SK-N-SH (cell line): ENCODE data around the gene GRIK1. TPM values are rescaled to one million over a fixed set of nuclear protein-coding genes. Genes with fewer than 3 reads are reported as not detected.

ENCODE experiments used
- CTCF ChIA-PET: fragments of 300-600, 350-600 bp; formaldehyde crosslinking; extraction: SDS; loops from one replicate; lab custom pipeline; 2021; lab: Yijun Ruan, JAX
- POLR2A ChIA-PET: fragments of 350-600 bp; sonication (Branson Sonifier 250); formaldehyde crosslinking; extraction: SDS; loops from one replicate; lab custom pipeline; 2020; ENCODE audit warnings: antibody characterized with exemption, inconsistent platforms; lab: Yijun Ruan, JAX
- DNase-seq: peaks from one replicate; pipeline ENCODE4 v3.0.0; 2012
- H2AFZ ChIP-seq: fragments of 200-600 bp; sonication (generic); 2 replicates; pipeline ENCODE4 v1.8.1; 2016; ENCODE audit warnings: antibody characterized with exemption, mild to moderate bottlenecking, low read depth
- H3F3A ChIP-seq: fragments of 200-600 bp; sonication (generic); replicated peaks from 2 replicates; pipeline ENCODE3; 2016; ENCODE audit warnings: antibody characterized with exemption, mild to moderate bottlenecking; ENCODE audit not compliant: insufficient read depth
- H3K27ac ChIP-seq, 2 experiments: fragments of 200-500 bp in 1 of 2; fragments of 200-600 bp in 1 of 2; sonication (Bioruptor generic) in 1 of 2; sonication (generic), shearing (Covaris generic) in 1 of 2; 2 replicates each; pipeline versions ENCODE4 v1.5.1 to v1.6.1; 2014 to 2016; ENCODE audit warnings: low read depth in 2 of 2, inconsistent platforms in 1 of 2, low read length in 1 of 2, mild to moderate bottlenecking in 1 of 2, mixed read lengths in 1 of 2
- H3K27me3 ChIP-seq: fragments of 200-600 bp; sonication (generic), shearing (Covaris generic); 2 replicates; pipeline ENCODE4 v1.6.1; 2016; ENCODE audit warnings: mixed run types; ENCODE audit not compliant: insufficient read depth
- H3K36me3 ChIP-seq, 2 experiments: fragments of 200-500 bp in 1 of 2; fragments of 200-600 bp in 1 of 2; sonication (Bioruptor generic) in 1 of 2; sonication (generic) in 1 of 2; replicated peaks in 1 of 2; 2 replicates each; pipeline versions ENCODE3 to v1.5.1; 2014 to 2016; ENCODE audit warnings: low read length in 1 of 2, mild to moderate bottlenecking in 1 of 2; ENCODE audit not compliant: insufficient read depth in 2 of 2, control insufficient read depth in 1 of 2
- H3K4me1 ChIP-seq, 2 experiments: fragments of 200-500 bp in 1 of 2; fragments of 200-600 bp in 1 of 2; sonication (Bioruptor generic) in 1 of 2; sonication (generic), shearing (Covaris generic) in 1 of 2; 2 replicates each; pipeline versions ENCODE4 v1.5.1 to v1.6.1; 2014 to 2016; ENCODE audit warnings: low read depth in 1 of 2, low read length in 1 of 2, mixed run types in 1 of 2; ENCODE audit not compliant: insufficient read depth in 2 of 2, control insufficient read depth in 1 of 2
- H3K4me2 ChIP-seq: fragments of 200-600 bp; sonication (generic), shearing (Covaris generic); 2 replicates; pipeline ENCODE4 v1.6.1; 2017; ENCODE audit warnings: mixed run types
- H3K4me3 ChIP-seq, 2 experiments: fragments of 200-500 bp in 1 of 2; fragments of 200-600 bp in 1 of 2; sonication (Bioruptor generic) in 1 of 2; sonication (generic), shearing (Covaris generic) in 1 of 2; 2 replicates each; pipeline versions ENCODE4 v1.5.1 to v1.8.1; 2014 to 2016; ENCODE audit warnings: low read depth in 2 of 2, inconsistent platforms in 1 of 2, low read length in 1 of 2, mild to moderate bottlenecking in 1 of 2, mixed read lengths in 1 of 2, moderate library complexity in 1 of 2
- H3K79me2 ChIP-seq: fragments of 200-600 bp; sonication (generic); 2 replicates; pipeline ENCODE4 v1.8.1; 2017; ENCODE audit warnings: mild to moderate bottlenecking; ENCODE audit not compliant: insufficient read depth
- H3K9ac ChIP-seq: fragments of 200-600 bp; sonication (generic); 2 replicates; pipeline ENCODE4 v1.6.1; 2017; ENCODE audit warnings: mixed run types
- H3K9me2 ChIP-seq: fragments of 200-600 bp; sonication (generic); 2 replicates; pipeline ENCODE4 v1.6.1; 2017; ENCODE audit warnings: mixed run types
- H3K9me3 ChIP-seq: fragments of 200-600 bp; sonication (generic); 2 replicates; pipeline ENCODE4 v1.6.1; 2017; ENCODE audit warnings: mixed run types, mild to moderate bottlenecking, moderate library complexity
- H4K20me1 ChIP-seq: fragments of 200-600 bp; sonication (generic); 2 replicates; pipeline ENCODE4 v1.6.1; 2017; ENCODE audit warnings: mild to moderate bottlenecking, mixed run types; ENCODE audit not compliant: insufficient read depth
- CHD2 ChIP-seq: fragments of 150-350 bp; IDR thresholded peaks from 2 replicates; pipeline ENCODE4 v1.6.1; 2018; ENCODE audit warnings: low read length; ENCODE audit not compliant: partially characterized antibody
- EZH2phosphoT487 ChIP-seq: fragments of 200-600 bp; sonication (generic); IDR thresholded peaks from 2 replicates; pipeline ENCODE4 v1.6.1; 2017; ENCODE audit warnings: low read depth, mixed run types, mild to moderate bottlenecking, antibody characterized with exemption, moderate library complexity, borderline replicate concordance
- FOSL2 ChIP-seq: IDR thresholded peaks from 2 replicates; pipeline ENCODE4 v1.4.0; 2012; ENCODE audit warnings: low read depth, mild to moderate bottlenecking, moderate library complexity, borderline replicate concordance
- FOXJ3 ChIP-seq: sonication (generic); formaldehyde crosslinking; IDR thresholded peaks from 2 replicates; pipeline ENCODE4 v1.5.1; 2020; ENCODE audit warnings: mild to moderate bottlenecking, missing genetic modification reagents
- FOXM1 ChIP-seq: IDR thresholded peaks from 2 replicates; pipeline ENCODE4 v1.4.0; 2012; ENCODE audit warnings: low read depth, mild to moderate bottlenecking
- GABPA ChIP-seq: IDR thresholded peaks from 2 replicates; pipeline ENCODE4 v1.4.0; 2012; ENCODE audit warnings: low read depth, mild to moderate bottlenecking
- MXI1 ChIP-seq: IDR thresholded peaks from 2 replicates; pipeline ENCODE4 v1.6.1; 2012; ENCODE audit warnings: mild to moderate bottlenecking, low read depth, low read length, improper control_type of control experiment
- NFIC ChIP-seq: IDR thresholded peaks from 2 replicates; pipeline ENCODE4 v1.4.0; 2012; ENCODE audit warnings: borderline replicate concordance
- POLR2AphosphoS5 ChIP-seq: IDR thresholded peaks from 2 replicates; pipeline ENCODE4 v1.6.1; 2012; ENCODE audit warnings: low read depth, low read length
- RAD21 ChIP-seq: IDR thresholded peaks from 2 replicates; pipeline ENCODE4 v1.6.1; 2012; ENCODE audit warnings: mild to moderate bottlenecking, low read length
- RFX5 ChIP-seq: IDR thresholded peaks from 2 replicates; pipeline ENCODE4 v1.6.1; 2012; ENCODE audit warnings: mild to moderate bottlenecking, improper control_type of control experiment, low read length
- SIN3A ChIP-seq: IDR thresholded peaks from 2 replicates; pipeline ENCODE4 v1.6.1; 2012; ENCODE audit warnings: low read depth, mild to moderate bottlenecking, low read length, moderate library complexity, borderline replicate concordance
- SMC3 ChIP-seq: IDR thresholded peaks from 2 replicates; pipeline ENCODE4 v1.6.1; 2012; ENCODE audit warnings: low read depth, low read length, improper control_type of control experiment
- TCF12 ChIP-seq: IDR thresholded peaks from 2 replicates; pipeline ENCODE4 v1.4.0; 2012
- WGBS: methylation state at CpG from one replicate; pipeline ENCODE4 v1.1.6; 2017; ENCODE audit warnings: low lambda C conversion rate; 5-methylcytosine and 5-hydroxymethylcytosine counted together
- polyA plus RNA-seq, 3 experiments: library from polyadenylated mRNA; depleted of rRNA; stranded (reverse); fragments of >200 nt; gene quantifications; 2 replicates each; pipeline ENCODE4 v1.2.3, GENCODE V29; 2012
- TF ChIP-seq, protein P1 (sequence below): fragments of 150-350 bp; IDR thresholded peaks from 2 replicates; pipeline ENCODE4 v1.6.1; 2017; ENCODE audit warnings: antibody characterized with exemption, low read length, low read depth, borderline replicate concordance
- TF ChIP-seq, protein P2 (sequence below): fragments of 150-350 bp; IDR thresholded peaks from 2 replicates; pipeline ENCODE4 v1.6.1; 2016; ENCODE audit warnings: mild to moderate bottlenecking, low read depth, low read length
- TF ChIP-seq, protein P3 (sequence below): IDR thresholded peaks from 2 replicates; pipeline ENCODE4 v1.6.1; 2012; ENCODE audit warnings: mild to moderate bottlenecking, low read depth, low read length, moderate library complexity
- TF ChIP-seq, protein P4 (sequence below): IDR thresholded peaks from 2 replicates; pipeline ENCODE4; 2012

Gene GRIK1
- polyA plus RNA-seq (2012; rRNA removed): not detected in 2 replicates
- not detected in 2 replicates for polyA plus RNA-seq (2012; cell fraction: cytosol; rRNA removed)
- polyA plus RNA-seq (2012; cell fraction: nucleus; rRNA removed): not detected in 2 replicates

DNA sequence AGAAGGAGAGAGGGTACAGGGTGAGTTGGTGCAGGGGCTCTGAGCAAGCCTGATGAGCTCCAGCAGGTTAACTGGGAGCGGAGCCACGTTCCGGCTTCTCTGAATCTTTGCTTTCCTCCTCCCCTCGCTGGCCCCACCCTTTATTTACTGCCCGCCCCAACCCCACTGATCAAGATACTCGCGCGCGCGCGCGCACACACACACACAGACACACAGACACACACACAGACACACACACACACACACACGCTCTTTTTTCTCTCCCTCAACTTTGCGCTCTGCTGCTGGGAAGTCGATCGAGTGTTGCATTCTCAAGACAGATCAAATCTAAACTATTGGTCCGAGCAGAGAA lies at the start of gene GRIK1:
Gene GRIK1, minus strand, starts transcription at position 73 of the 352 bp plus-strand sequence.
- H3K9me2 ChIP-seq: no peaks in the 10 kb centered on the region
- peaks cover 26% of the 10 kb centered on the region for H3K27me3 ChIP-seq
- no peaks in the 10 kb centered on the region for H3F3A ChIP-seq
- peak within 1 kb of the TSS in 1 of 2 experiments; percentile 6; a peak in 2 of 4 replicates for H3K4me3 ChIP-seq
- 8% methylated on average over 17 of the region's 17 CpGs for WGBS
- H3K27ac ChIP-seq: no peak within 1 kb of the TSS
- ChIA-PET CTCF (interaction anchor here (1.0 kb wide), 1 partner anchor 9 kb away, joined by 4 read pairs; no protein-coding TSS in a partner anchor), POLR2A (no interaction called here)
- no peaks in the 10 kb centered on the region for H3K36me3 ChIP-seq
- H3K4me2 ChIP-seq: peak within 1 kb of the TSS; percentile 62; the same call in 1 of the 2 replicates
- H3K4me1 ChIP-seq: no peaks in the 10 kb centered on the region
- H4K20me1 ChIP-seq: no peaks in the 10 kb centered on the region
- no peaks in the 10 kb centered on the region for H3K9me3 ChIP-seq
- DNase-seq: no peak
- no peak for TF ChIP-seq GABPA
- TF ChIP-seq FOSL2: no peak
- TF ChIP-seq NFIC: no peak
- TF ChIP-seq RFX5: no peak
- TF ChIP-seq, protein P1, sequence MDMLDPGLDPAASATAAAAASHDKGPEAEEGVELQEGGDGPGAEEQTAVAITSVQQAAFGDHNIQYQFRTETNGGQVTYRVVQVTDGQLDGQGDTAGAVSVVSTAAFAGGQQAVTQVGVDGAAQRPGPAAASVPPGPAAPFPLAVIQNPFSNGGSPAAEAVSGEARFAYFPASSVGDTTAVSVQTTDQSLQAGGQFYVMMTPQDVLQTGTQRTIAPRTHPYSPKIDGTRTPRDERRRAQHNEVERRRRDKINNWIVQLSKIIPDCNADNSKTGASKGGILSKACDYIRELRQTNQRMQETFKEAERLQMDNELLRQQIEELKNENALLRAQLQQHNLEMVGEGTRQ: no peak
- no peaks in the 10 kb centered on the region for H3K79me2 ChIP-seq
- H2AFZ ChIP-seq: peak within 1 kb of the TSS; percentile 11; the same call in 1 of the 2 replicates
- H3K9ac ChIP-seq: no peak within 1 kb of the TSS

DNA sequence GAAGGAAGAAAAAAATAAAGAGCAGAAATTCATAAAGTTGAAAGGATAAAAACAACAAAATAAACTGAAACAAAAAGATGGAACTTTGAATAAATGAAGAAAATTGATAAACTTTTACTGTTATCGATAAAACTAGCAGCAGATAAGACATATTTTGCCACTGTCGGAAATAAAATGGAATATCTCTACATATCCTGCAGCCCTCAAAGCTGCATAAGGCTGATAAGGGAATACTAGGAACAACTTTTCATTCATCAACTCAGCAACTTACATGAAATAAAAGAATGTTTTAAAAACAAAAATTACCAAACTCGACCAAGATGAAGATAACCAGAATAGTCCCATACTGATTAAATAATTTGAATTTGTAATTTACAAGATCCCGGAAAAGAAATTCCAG lies 48.0 kb upstream of the GRIK1 start:
- POLR2A ChIA-PET: no interaction called here

More for the DNA sequence above, 48.0 kb upstream of the GRIK1 start:
- 2% methylated on average over 4 of the region's 4 CpGs for WGBS
- no peaks in the 10 kb centered on the region for H3K27me3 ChIP-seq
- H3K79me2 ChIP-seq: no peaks in the 10 kb centered on the region
- H3K4me3 ChIP-seq: no peak overlapping the region
- no peak overlapping the region for H3K9ac ChIP-seq
- H3K36me3 ChIP-seq: no peaks in the 10 kb centered on the region
- H3F3A ChIP-seq: no peaks in the 10 kb centered on the region
- CTCF ChIA-PET: no interaction called here
- H4K20me1 ChIP-seq: no peaks in the 10 kb centered on the region
- no peak for DNase-seq
- no peak for TF ChIP-seq GABPA
- TF ChIP-seq, protein P2, sequence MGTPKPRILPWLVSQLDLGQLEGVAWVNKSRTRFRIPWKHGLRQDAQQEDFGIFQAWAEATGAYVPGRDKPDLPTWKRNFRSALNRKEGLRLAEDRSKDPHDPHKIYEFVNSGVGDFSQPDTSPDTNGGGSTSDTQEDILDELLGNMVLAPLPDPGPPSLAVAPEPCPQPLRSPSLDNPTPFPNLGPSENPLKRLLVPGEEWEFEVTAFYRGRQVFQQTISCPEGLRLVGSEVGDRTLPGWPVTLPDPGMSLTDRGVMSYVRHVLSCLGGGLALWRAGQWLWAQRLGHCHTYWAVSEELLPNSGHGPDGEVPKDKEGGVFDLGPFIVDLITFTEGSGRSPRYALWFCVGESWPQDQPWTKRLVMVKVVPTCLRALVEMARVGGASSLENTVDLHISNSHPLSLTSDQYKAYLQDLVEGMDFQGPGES: no peak
- TF ChIP-seq, protein P3, sequence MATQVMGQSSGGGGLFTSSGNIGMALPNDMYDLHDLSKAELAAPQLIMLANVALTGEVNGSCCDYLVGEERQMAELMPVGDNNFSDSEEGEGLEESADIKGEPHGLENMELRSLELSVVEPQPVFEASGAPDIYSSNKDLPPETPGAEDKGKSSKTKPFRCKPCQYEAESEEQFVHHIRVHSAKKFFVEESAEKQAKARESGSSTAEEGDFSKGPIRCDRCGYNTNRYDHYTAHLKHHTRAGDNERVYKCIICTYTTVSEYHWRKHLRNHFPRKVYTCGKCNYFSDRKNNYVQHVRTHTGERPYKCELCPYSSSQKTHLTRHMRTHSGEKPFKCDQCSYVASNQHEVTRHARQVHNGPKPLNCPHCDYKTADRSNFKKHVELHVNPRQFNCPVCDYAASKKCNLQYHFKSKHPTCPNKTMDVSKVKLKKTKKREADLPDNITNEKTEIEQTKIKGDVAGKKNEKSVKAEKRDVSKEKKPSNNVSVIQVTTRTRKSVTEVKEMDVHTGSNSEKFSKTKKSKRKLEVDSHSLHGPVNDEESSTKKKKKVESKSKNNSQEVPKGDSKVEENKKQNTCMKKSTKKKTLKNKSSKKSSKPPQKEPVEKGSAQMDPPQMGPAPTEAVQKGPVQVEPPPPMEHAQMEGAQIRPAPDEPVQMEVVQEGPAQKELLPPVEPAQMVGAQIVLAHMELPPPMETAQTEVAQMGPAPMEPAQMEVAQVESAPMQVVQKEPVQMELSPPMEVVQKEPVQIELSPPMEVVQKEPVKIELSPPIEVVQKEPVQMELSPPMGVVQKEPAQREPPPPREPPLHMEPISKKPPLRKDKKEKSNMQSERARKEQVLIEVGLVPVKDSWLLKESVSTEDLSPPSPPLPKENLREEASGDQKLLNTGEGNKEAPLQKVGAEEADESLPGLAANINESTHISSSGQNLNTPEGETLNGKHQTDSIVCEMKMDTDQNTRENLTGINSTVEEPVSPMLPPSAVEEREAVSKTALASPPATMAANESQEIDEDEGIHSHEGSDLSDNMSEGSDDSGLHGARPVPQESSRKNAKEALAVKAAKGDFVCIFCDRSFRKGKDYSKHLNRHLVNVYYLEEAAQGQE: no peak
- no peak for TF ChIP-seq SIN3A
- TF ChIP-seq, protein P4, sequence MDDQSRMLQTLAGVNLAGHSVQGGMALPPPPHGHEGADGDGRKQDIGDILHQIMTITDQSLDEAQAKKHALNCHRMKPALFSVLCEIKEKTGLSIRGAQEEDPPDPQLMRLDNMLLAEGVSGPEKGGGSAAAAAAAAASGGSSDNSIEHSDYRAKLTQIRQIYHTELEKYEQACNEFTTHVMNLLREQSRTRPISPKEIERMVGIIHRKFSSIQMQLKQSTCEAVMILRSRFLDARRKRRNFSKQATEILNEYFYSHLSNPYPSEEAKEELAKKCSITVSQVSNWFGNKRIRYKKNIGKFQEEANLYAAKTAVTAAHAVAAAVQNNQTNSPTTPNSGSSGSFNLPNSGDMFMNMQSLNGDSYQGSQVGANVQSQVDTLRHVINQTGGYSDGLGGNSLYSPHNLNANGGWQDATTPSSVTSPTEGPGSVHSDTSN: no peak
- TF ChIP-seq CHD2: no peak
- no peak for TF ChIP-seq EZH2phosphoT487
- no peak for TF ChIP-seq SMC3
- TF ChIP-seq POLR2AphosphoS5: no peak
- no peak for TF ChIP-seq FOXM1
- no peak for TF ChIP-seq RAD21
- TF ChIP-seq FOXJ3 (CRISPR knock-in tag): no peak
- TF ChIP-seq NFIC: no peak
- TF ChIP-seq RFX5: no peak
- TF ChIP-seq MXI1: no peak
- TF ChIP-seq TCF12: no peak
- H3K9me2 ChIP-seq: 0 out of 2 replicates have a peak, but pooled peaks cover 3% of the 10 kb centered on the region
- H3K27ac ChIP-seq: no peak overlapping the region
- no peaks in the 10 kb centered on the region for H3K9me3 ChIP-seq
- no peaks in the 10 kb centered on the region for H3K4me1 ChIP-seq
- no peak overlapping the region for H2AFZ ChIP-seq
- no peak overlapping the region for H3K4me2 ChIP-seq
